ENCODE data around the gene KIAA0319L. TPM values are rescaled to one million over a fixed set of nuclear protein-coding genes. Genes with fewer than 3 reads are reported as not detected.

The KIAA0319L gene
- total and polyA plus RNA-seq, 2 experiments from 2014 or later = 16.6 to 28.3 TPM

- H3K27me3 ChIP-seq (replicated peaks; ENCODE audit: insufficient read depth) = no peaks in the 10 kb centered on the region
- H3K9me2 ChIP-seq (ENCODE audit: insufficient read depth) = no peaks in the 10 kb centered on the region
- WGBS, 2 experiments (ENCODE audit: low coverage in 1 of 2, low lambda C conversion rate in 2 of 2, missing lambda C conversion rate in 2 of 2) = 91 to 95% methylated on average over 8 of the region's 8 CpGs
- no peaks in the 10 kb centered on the region for H4K20me1 ChIP-seq (ENCODE audit: insufficient read depth)
- no peak for DNase-seq
- no peak overlapping the region for H3K4me3 ChIP-seq
- peaks cover 13% of the 10 kb centered on the region for H3K4me1 ChIP-seq (ENCODE audit: insufficient read depth)
- TF ChIP-seq EZH2 (IDR thresholded peaks at IDR 0.05; ENCODE audit: insufficient read depth, poor library complexity, severe bottlenecking) (no peak), EZH2phosphoT487 (IDR thresholded peaks at IDR 0.05; ENCODE audit: insufficient read depth, low read depth) (no peak)
- no peak overlapping the region for H2AFZ ChIP-seq
- no peaks in the 10 kb centered on the region for H3K9me3 ChIP-seq (ENCODE audit: low read depth)
- in situ Hi-C loops (cut with MboI) = loop anchor here (5.0 kb wide), 1 partner anchor 151 kb away; no protein-coding TSS in a partner anchor
- no peak overlapping the region for H3K27ac ChIP-seq
- H3K4me2 ChIP-seq (ENCODE audit: unreplicated experiment) = no peak overlapping the region
- no peak overlapping the region for H3K9ac ChIP-seq
- H3F3A ChIP-seq (ENCODE audit: insufficient read depth) = peaks cover 10% of the 10 kb centered on the region
- no peaks in the 10 kb centered on the region for H3K79me2 ChIP-seq (ENCODE audit: insufficient read depth)
- no peaks in the 10 kb centered on the region for H3K36me3 ChIP-seq (ENCODE audit: low read depth)
Observed at GRCh38 chr1:35571263-35571662, 14.1 kb upstream of the KIAA0319L start.

GRCh38 chr1:35570589-35571137 is 13.5 kb upstream of the KIAA0319L start:
- H3K9me2 ChIP-seq (ENCODE audit: insufficient read depth) = no peaks in the 10 kb centered on the region
- H3F3A ChIP-seq (ENCODE audit: insufficient read depth) = peaks cover 10% of the 10 kb centered on the region
- no peak overlapping the region for H3K27ac ChIP-seq
- H2AFZ ChIP-seq = no peak overlapping the region
- H3K9ac ChIP-seq = no peak overlapping the region
- in situ Hi-C loops (cut with MboI) = loop anchor here (5.0 kb wide), 1 partner anchor 152 kb away; no protein-coding TSS in a partner anchor
- H3K9me3 ChIP-seq (ENCODE audit: low read depth) = no peaks in the 10 kb centered on the region
- WGBS, 2 experiments (ENCODE audit: low coverage in 1 of 2, low lambda C conversion rate in 2 of 2, missing lambda C conversion rate in 2 of 2) = 86% methylated on average over 10 of the region's 10 CpGs
- no peaks in the 10 kb centered on the region for H3K27me3 ChIP-seq (replicated peaks; ENCODE audit: insufficient read depth)
- TF ChIP-seq EZH2phosphoT487 (IDR thresholded peaks at IDR 0.05; ENCODE audit: insufficient read depth, low read depth) (no peak), EZH2 (IDR thresholded peaks at IDR 0.05; ENCODE audit: insufficient read depth, poor library complexity, severe bottlenecking) (no peak)
- H3K36me3 ChIP-seq (ENCODE audit: low read depth) = no peaks in the 10 kb centered on the region
- H4K20me1 ChIP-seq (ENCODE audit: insufficient read depth) = no peaks in the 10 kb centered on the region
- no peak overlapping the region for H3K4me2 ChIP-seq (ENCODE audit: unreplicated experiment)
- DNase-seq = no peak
- peaks cover 13% of the 10 kb centered on the region for H3K4me1 ChIP-seq (ENCODE audit: insufficient read depth)
- H3K79me2 ChIP-seq (ENCODE audit: insufficient read depth) = no peaks in the 10 kb centered on the region
- no peak overlapping the region for H3K4me3 ChIP-seq

GRCh38 chr1:35569936-35570335 is 12.7 kb upstream of the KIAA0319L start:
- Histone ChIP-seq H2AFZ (no peak overlapping the region), H3K4me1 (ENCODE audit: insufficient read depth) (peaks cover 13% of the 10 kb centered on the region), H3K9me3 (ENCODE audit: low read depth) (no peaks in the 10 kb centered on the region), H3K27ac (no peak overlapping the region), H3F3A (ENCODE audit: insufficient read depth) (peaks cover 10% of the 10 kb centered on the region), H3K27me3 (replicated peaks; ENCODE audit: insufficient read depth) (no peaks in the 10 kb centered on the region), H3K36me3 (ENCODE audit: low read depth) (no peaks in the 10 kb centered on the region), H3K4me2 (ENCODE audit: unreplicated experiment) (no peak overlapping the region), H3K79me2 (ENCODE audit: insufficient read depth) (no peaks in the 10 kb centered on the region), H3K9ac (no peak overlapping the region), H3K9me2 (ENCODE audit: insufficient read depth) (no peaks in the 10 kb centered on the region), H4K20me1 (ENCODE audit: insufficient read depth) (no peaks in the 10 kb centered on the region), H3K4me3 (no peak overlapping the region)
- TF ChIP-seq EZH2phosphoT487 (IDR thresholded peaks at IDR 0.05; ENCODE audit: insufficient read depth, low read depth) = no peak
- TF ChIP-seq EZH2 (IDR thresholded peaks at IDR 0.05; ENCODE audit: insufficient read depth, poor library complexity, severe bottlenecking) = no peak
- DNase-seq = peak; percentile 86
- WGBS, 2 experiments (ENCODE audit: low coverage in 1 of 2, low lambda C conversion rate in 2 of 2, missing lambda C conversion rate in 2 of 2) = 47 to 62% methylated on average over 1 of the region's 1 CpG
- in situ Hi-C loops (cut with MboI) = loop anchor here (5.0 kb wide), 1 partner anchor 152 kb away; no protein-coding TSS in a partner anchor

- H3K4me2 ChIP-seq (ENCODE audit: unreplicated experiment) = no peak overlapping the region
- H3K4me1 ChIP-seq (ENCODE audit: insufficient read depth) = peaks cover 13% of the 10 kb centered on the region
- no peak overlapping the region for H2AFZ ChIP-seq
- TF ChIP-seq EZH2phosphoT487 (IDR thresholded peaks at IDR 0.05; ENCODE audit: insufficient read depth, low read depth) (no peak), EZH2 (IDR thresholded peaks at IDR 0.05; ENCODE audit: insufficient read depth, poor library complexity, severe bottlenecking) (no peak)
- no peaks in the 10 kb centered on the region for H3K27me3 ChIP-seq (replicated peaks; ENCODE audit: insufficient read depth)
- H3F3A ChIP-seq (ENCODE audit: insufficient read depth) = peaks cover 10% of the 10 kb centered on the region
- no peaks in the 10 kb centered on the region for H3K9me2 ChIP-seq (ENCODE audit: insufficient read depth)
- no peaks in the 10 kb centered on the region for H4K20me1 ChIP-seq (ENCODE audit: insufficient read depth)
- H3K4me3 ChIP-seq = no peak overlapping the region
- in situ Hi-C loops (cut with MboI) = no loop called here
- no peaks in the 10 kb centered on the region for H3K79me2 ChIP-seq (ENCODE audit: insufficient read depth)
- H3K9ac ChIP-seq = no peak overlapping the region
- peak; percentile 79 for DNase-seq
- WGBS, 2 experiments (ENCODE audit: low coverage in 1 of 2, low lambda C conversion rate in 2 of 2, missing lambda C conversion rate in 2 of 2) = 19 to 20% methylated on average over 4 of the region's 4 CpGs
- no peaks in the 10 kb centered on the region for H3K36me3 ChIP-seq (ENCODE audit: low read depth)
- H3K9me3 ChIP-seq (ENCODE audit: low read depth) = no peaks in the 10 kb centered on the region
- no peak overlapping the region for H3K27ac ChIP-seq
Observed at GRCh38 chr1:35568975-35569395, 11.8 kb upstream of the KIAA0319L start.
